ENCODE results near the gene TMEM186. TPM values are rescaled to one million over a fixed set of nuclear protein-coding genes. Genes with fewer than 3 reads are reported as not detected.

The TMEM186 gene
- total and polyA plus RNA-seq, 2 of the 8 experiments (the other 6 are each of a cell fraction or from before 2014, with no cell fraction given): 13.1 TPM

GRCh38 chr16:8758022-8758421, 39.4 kb downstream of the TMEM186 start:
- FAIRE-seq (no peak), DNase-seq (ENCODE audit: low read depth in 1 of 2, low spot score in 2 of 2) (no peak)
- 91% methylated on average over 6 of the region's 6 CpGs; no CpG with 5 or more reads in 1 of the 2 experiments for WGBS, 2 experiments (ENCODE audit: extremely low coverage in 1 of 2, insufficient coverage in 1 of 2, insufficient read length in 1 of 2, insufficient replicate concordance in 2 of 2, low coverage in 1 of 2, low lambda C conversion rate in 2 of 2, missing lambda C conversion rate in 1 of 2)
- H3K27me3 ChIP-seq (replicated peaks in 1 of 4; ENCODE audit: control insufficient read depth in 3 of 4, extremely low read depth in 1 of 4, insufficient read depth in 3 of 4, low read length in 3 of 4): no peaks in the 10 kb centered on the region
- H4K5ac ChIP-seq (ENCODE audit: insufficient read length, low read depth, low read length): no peak overlapping the region
- no peaks in the 10 kb centered on the region for H3K79me1 ChIP-seq (ENCODE audit: low read depth, low read length)
- no peak overlapping the region for H3K18ac ChIP-seq (ENCODE audit: extremely low read depth, low read length)
- H3K23me2 ChIP-seq (ENCODE audit: low read depth, low read length): no peaks in the 10 kb centered on the region
- POLR2A ChIA-PET (ENCODE audit: partially characterized antibody): no interaction called here
- no peak overlapping the region for H2BK15ac ChIP-seq (ENCODE audit: low read length)
- no peak overlapping the region for H2BK120ac ChIP-seq (replicated peaks; ENCODE audit: low read depth, low read length)
- H3K14ac ChIP-seq (ENCODE audit: insufficient read length): no peak overlapping the region
- H3K4ac ChIP-seq (replicated peaks; ENCODE audit: insufficient read length, low read depth, low read length): no peak overlapping the region
- H3K23ac ChIP-seq (ENCODE audit: insufficient read length): no peak overlapping the region
- no peak overlapping the region for H3K27ac ChIP-seq (ENCODE audit: low read depth, low read length)
- no peak overlapping the region for H3K4me2 ChIP-seq (ENCODE audit: insufficient read depth in 1 of 2, low read depth in 2 of 2, low read length in 2 of 2)
- no peak overlapping the region for H3K4me3 ChIP-seq (ENCODE audit: extremely low read depth in 1 of 4, insufficient read depth in 2 of 4, low read depth in 3 of 4, low read length in 4 of 4)
- H3K9ac ChIP-seq (replicated peaks in 1 of 4; ENCODE audit: extremely low read depth in 1 of 4, low read depth in 3 of 4, low read length in 3 of 4): no peak overlapping the region
- H4K8ac ChIP-seq (ENCODE audit: extremely low read depth, insufficient read depth, low read length): no peak overlapping the region; the same call in 1 of the 2 replicates
- H3K56ac ChIP-seq (replicated peaks; ENCODE audit: insufficient read length, low read depth, low read length): no peak overlapping the region
- CTCF ChIA-PET (ENCODE audit: partially characterized antibody): interaction anchor here (1.1 kb wide), 1 partner anchor 122 kb away, joined by 3 read pairs; no protein-coding TSS in a partner anchor
- no peaks in the 10 kb centered on the region for H4K20me1 ChIP-seq (replicated peaks in 1 of 2; ENCODE audit: control insufficient read depth in 1 of 2, insufficient read depth in 2 of 2, low read length in 2 of 2)
- no peak overlapping the region for H2BK20ac ChIP-seq (ENCODE audit: low read length)
- H2BK5ac ChIP-seq (ENCODE audit: low read depth, low read length): no peak overlapping the region
- no peaks in the 10 kb centered on the region; a peak in 1 of 4 replicates for H3K79me2 ChIP-seq (ENCODE audit: control insufficient read depth in 1 of 2, insufficient read depth in 2 of 2, low read length in 2 of 2)
- peak; percentile 78; the same call in 1 of the 2 replicates for TF ChIP-seq KDM1A (IDR thresholded peaks at IDR 0.05; ENCODE audit: borderline replicate concordance, low read length)
- TF ChIP-seq KDM4A (IDR thresholded peaks at IDR 0.05; ENCODE audit: low read depth, low read length, severe bottlenecking): no peak
- TF ChIP-seq JUN (IDR thresholded peaks at IDR 0.05; ENCODE audit: low read depth, low read length): no peak
- no peak overlapping the region for H2AFZ ChIP-seq (ENCODE audit: low read length)
- H2BK12ac ChIP-seq (ENCODE audit: low read depth, low read length): no peak overlapping the region
- H3K9me3 ChIP-seq (ENCODE audit: insufficient read depth in 2 of 2, low read depth in 1 of 2, low read length in 1 of 2): no peaks in the 10 kb centered on the region
- H3K4me1 ChIP-seq (replicated peaks in 1 of 4; ENCODE audit: control insufficient read depth in 3 of 4, insufficient read depth in 4 of 4, low read length in 3 of 4): no peaks in the 10 kb centered on the region
- H3K36me3 ChIP-seq (ENCODE audit: control insufficient read depth in 2 of 4, insufficient read depth in 4 of 4, low read length in 3 of 4): no peaks in the 10 kb centered on the region; a peak in 1 of 8 replicates
- no peak overlapping the region for H2AK5ac ChIP-seq (ENCODE audit: low read depth, low read length)
- no peak overlapping the region for H4K91ac ChIP-seq (replicated peaks; ENCODE audit: insufficient read length, low read length)

Data from H1 (cell line).